Skin epidermis (tissue), 12 donors: ENCODE results near the gene SGSH.
"Not testable (repeated sequence)": the region's sequence is repeated elsewhere in the genome, so short reads cannot be mapped to it uniquely, and the experiment has no call there.

Experiments
- H3K27ac ChIP-seq, 21 experiments: fragments of 200-600 bp; sonication (generic) in 11 of 21; one replicate each; pipeline ENCODE4 v1.5.0; 2020; ENCODE audit warnings: mild to moderate bottlenecking in 3 of 21, inconsistent platforms in 2 of 21, moderate library complexity in 2 of 21
- H3K4me3 ChIP-seq, 7 experiments: fragments of 200-600 bp; sonication (generic) in 2 of 7; one replicate each; pipeline ENCODE4 v1.5.0; 2020; ENCODE audit warnings: inconsistent platforms in 2 of 7, mild to moderate bottlenecking in 2 of 7, moderate library complexity in 1 of 7

The SGSH gene

GRCh38 chr17:80220054-80220735, at the start of gene SGSH, which contains the start of gene SLC26A11:
Gene SGSH (minus strand): TSS chr17:80220333. CDS start chr17:80220313, 20 bp downstream.
Gene SLC26A11 (plus strand): TSS chr17:80220427. CDS start chr17:80221561, 1,134 bp downstream.
- Histone ChIP-seq H3K27ac (peak within 1 kb of the TSS; percentile 71 to 98 (median 90)), H3K4me3 (peak within 1 kb of the TSS; percentile 74 to 95 (median 86))

GRCh38 chr17:80269405-80269807, 49.3 kb upstream of the SGSH start:
- peak overlapping the region in 1 of 21 experiments; percentile 52 for H3K27ac ChIP-seq
- H3K4me3 ChIP-seq = no peak overlapping the region

GRCh38 chr17:80268427-80268826, 48.3 kb upstream of the SGSH start:
- H3K4me3 ChIP-seq = no peak overlapping the region

GRCh38 chr17:80267391-80267790, 47.3 kb upstream of the SGSH start:
- Histone ChIP-seq H3K27ac (peak overlapping the region in 1 of 21 experiments; percentile 100), H3K4me3 (no peak overlapping the region)

More at GRCh38 chr17:80268427-80268826, 48.3 kb upstream of the SGSH start:
- H3K27ac ChIP-seq = no peak overlapping the region

GRCh38 chr17:80265205-80266068, 45.3 kb upstream of the SGSH start:
- Histone ChIP-seq H3K4me3 (peak overlapping the region; percentile 31 to 56 (median 50)), H3K27ac (peak overlapping the region in 10 of 21 experiments; percentile 97 to 100 (median 99))

GRCh38 chr17:80264205-80265075, 44.3 kb upstream of the SGSH start:
- H3K4me3 ChIP-seq = peak overlapping the region; percentile 31 to 56 (median 50)
- H3K27ac ChIP-seq = peak overlapping the region in 20 of 21 experiments; percentile 58 to 100 (median 99)

- H3K27ac ChIP-seq = peak overlapping the region; percentile 34 to 100 (median 99)
- H3K4me3 ChIP-seq = peak overlapping the region; percentile 31 to 56 (median 50)
Observed at GRCh38 chr17:80263253-80264204, 43.4 kb upstream of the SGSH start.

- H3K27ac ChIP-seq = peak overlapping the region in 20 of 21 experiments; percentile 58 to 100 (median 99)
- H3K4me3 ChIP-seq = peak overlapping the region; percentile 31 to 56 (median 50)
Observed at GRCh38 chr17:80262775-80263244, 42.7 kb upstream of the SGSH start.

- Histone ChIP-seq H3K27ac (peak overlapping the region in 20 of 21 experiments; percentile 86 to 100 (median 99)), H3K4me3 (peak overlapping the region in 5 of 7 experiments; percentile 68 to 100 (median 95))
Observed at GRCh38 chr17:80262291-80262690, 42.2 kb upstream of the SGSH start.

GRCh38 chr17:80261895-80262279, 41.8 kb upstream of the SGSH start:
- Histone ChIP-seq H3K27ac (peak overlapping the region in 20 of 21 experiments; percentile 91 to 100 (median 99)), H3K4me3 (peak overlapping the region; percentile 56 to 100 (median 95))

GRCh38 chr17:80261159-80261894, 41.2 kb upstream of the SGSH start:
- peak overlapping the region; percentile 56 to 100 (median 95) for H3K4me3 ChIP-seq
- peak overlapping the region; percentile 91 to 100 (median 99) for H3K27ac ChIP-seq

GRCh38 chr17:80260791-80261158, 40.6 kb upstream of the SGSH start, which contains the start of gene RNF213:
Gene RNF213 (plus strand): TSS chr17:80260852. CDS start chr17:80263682, 2,830 bp downstream.
- peak within 1 kb of the TSS; percentile 60 to 100 (median 95) for H3K4me3 ChIP-seq
- peak within 1 kb of the TSS; percentile 91 to 100 (median 99) for H3K27ac ChIP-seq

GRCh38 chr17:80260069-80260535, 40.0 kb upstream of the SGSH start:
- peak overlapping the region; percentile 27 to 60 (median 50) for H3K4me3 ChIP-seq
- peak overlapping the region; percentile 73 to 98 (median 91) for H3K27ac ChIP-seq

GRCh38 chr17:80259457-80260068, 39.4 kb upstream of the SGSH start:
- Histone ChIP-seq H3K4me3 (peak overlapping the region; percentile 27 to 60 (median 50)), H3K27ac (peak overlapping the region; percentile 73 to 98 (median 91))

GRCh38 chr17:80258296-80258695, 38.2 kb upstream of the SGSH start:
- H3K4me3 ChIP-seq = not testable (repeated sequence)
- peak overlapping the region in 14 of 21 experiments; percentile 1 to 98 (median 70) for H3K27ac ChIP-seq

GRCh38 chr17:80257716-80258213, 37.6 kb upstream of the SGSH start:
- H3K4me3 ChIP-seq = no peak overlapping the region
- peak overlapping the region in 11 of 21 experiments; percentile 8 to 98 (median 55) for H3K27ac ChIP-seq
